Suppressor macrophage treated with lipopolysaccharide for 1 hour (primary cell): ENCODE results near the gene SIM2.

Experiments
- DNase-seq, 3 donors: peaks; one replicate each; pipeline ENCODE4 v3.0.0-alpha.2; 2020 to 2022

Gene SIM2

GRCh38 chr21:36686955-36687354 is 12.0 kb upstream of the SIM2 start:
- DNase-seq = no peak

GRCh38 chr21:36688324-36688723 is 10.6 kb upstream of the SIM2 start:
- DNase-seq = no peak

- no peak for DNase-seq
These were observed 9.6 kb upstream of the SIM2 start for GRCh38 chr21:36689324-36689723.

GRCh38 chr21:36690628-36691554 is 8.0 kb upstream of the SIM2 start:
- DNase-seq = no peak

GRCh38 chr21:36691555-36692041 is 7.3 kb upstream of the SIM2 start:
- DNase-seq = no peak

- DNase-seq = no peak
These were observed 6.6 kb upstream of the SIM2 start for GRCh38 chr21:36692114-36692834.

- no peak for DNase-seq
These were observed 6.0 kb upstream of the SIM2 start for GRCh38 chr21:36692835-36693488.

- DNase-seq = no peak
These were observed 5.4 kb upstream of the SIM2 start for GRCh38 chr21:36693489-36694030.

- no peak for DNase-seq
These were observed 4.8 kb upstream of the SIM2 start for GRCh38 chr21:36694031-36694515.

- DNase-seq = no peak
These were observed 4.2 kb upstream of the SIM2 start for GRCh38 chr21:36694593-36695282.

- no peak for DNase-seq
These were observed 3.7 kb upstream of the SIM2 start for GRCh38 chr21:36695283-36695634.

- DNase-seq = no peak
These were observed 3.1 kb upstream of the SIM2 start for GRCh38 chr21:36695671-36696389.

GRCh38 chr21:36696390-36697059 is 2.4 kb upstream of the SIM2 start:
- no peak for DNase-seq

- DNase-seq = no peak
These were observed 1.7 kb upstream of the SIM2 start for GRCh38 chr21:36697060-36697850.

- no peak for DNase-seq
These were observed 997 bp upstream of the SIM2 start for GRCh38 chr21:36697851-36698384.

- peak in 1 of 3 donors; percentile 55 for DNase-seq
These were observed 432 bp upstream of the SIM2 start for GRCh38 chr21:36698385-36698980.

- DNase-seq = no peak
These were observed 805 bp downstream of the SIM2 start for GRCh38 chr21:36699546-36700294.

GRCh38 chr21:36700295-36700970 is 1.5 kb downstream of the SIM2 start:
- DNase-seq = no peak
